Activated CD4-positive, CD25-positive, alpha-beta regulatory T cell treated with anti-CD3 and anti-CD28 coated beads, Interleukin-2, amount 50 U/mL, for 24 hours (primary cell): ENCODE measurements around the gene CADM2.

Source experiments
- ATAC-seq, 2 donors: fragments of 150-1000 bp; cut with Tn5 transposase; one replicate each; pipeline ENCODE4 v1.10.0; 2021; ENCODE audit warnings: mild to moderate bottlenecking in 1 of 2, moderate library complexity in 1 of 2

Gene CADM2

GRCh38 chr3:84985795-84986194, 27.0 kb downstream of the CADM2 start:
- no peak for ATAC-seq

GRCh38 chr3:84987706-84988504, 29.1 kb downstream of the CADM2 start:
- ATAC-seq = no peak

GRCh38 chr3:84989102-84989501, 30.3 kb downstream of the CADM2 start:
- ATAC-seq = no peak

- ATAC-seq = no peak
These were observed 32.7 kb downstream of the CADM2 start for GRCh38 chr3:84991422-84991900.

- ATAC-seq = no peak
These were observed 35.2 kb downstream of the CADM2 start for GRCh38 chr3:84993956-84994355.

- ATAC-seq = no peak
These were observed 39.8 kb downstream of the CADM2 start for GRCh38 chr3:84998545-84998944.

GRCh38 chr3:85003479-85003878, 44.7 kb downstream of the CADM2 start:
- ATAC-seq = no peak

GRCh38 chr3:85004147-85004546, 45.4 kb downstream of the CADM2 start:
- no peak for ATAC-seq

- ATAC-seq = no peak
These were observed 47.2 kb downstream of the CADM2 start for GRCh38 chr3:85005946-85006345.

GRCh38 chr3:85007195-85008094, 48.7 kb downstream of the CADM2 start:
- no peak for ATAC-seq

- ATAC-seq = no peak
These were observed 62.0 kb downstream of the CADM2 start for GRCh38 chr3:85020828-85021227.

GRCh38 chr3:85030052-85030451, 71.3 kb downstream of the CADM2 start:
- no peak for ATAC-seq

- no peak for ATAC-seq
These were observed 78.4 kb downstream of the CADM2 start for GRCh38 chr3:85037203-85037602.

- ATAC-seq = no peak
These were observed 82.2 kb downstream of the CADM2 start for GRCh38 chr3:85041001-85041400.

- ATAC-seq = no peak
These were observed 82.8 kb downstream of the CADM2 start for GRCh38 chr3:85041562-85042055.

GRCh38 chr3:85050821-85051220, 92.0 kb downstream of the CADM2 start:
- ATAC-seq = no peak

GRCh38 chr3:85051786-85052185, 93.0 kb downstream of the CADM2 start:
- ATAC-seq = no peak

- ATAC-seq = no peak
These were observed 94.8 kb downstream of the CADM2 start for GRCh38 chr3:85053626-85054025.

GRCh38 chr3:85054579-85054978, 95.8 kb downstream of the CADM2 start:
- no peak for ATAC-seq

GRCh38 chr3:85068911-85069310, 110.1 kb downstream of the CADM2 start:
- no peak for ATAC-seq

GRCh38 chr3:85074003-85074402, 115.2 kb downstream of the CADM2 start:
- no peak for ATAC-seq

- no peak for ATAC-seq
These were observed 116.9 kb downstream of the CADM2 start for GRCh38 chr3:85075663-85076062.

GRCh38 chr3:85077018-85077417, 118.2 kb downstream of the CADM2 start:
- no peak for ATAC-seq
